K562 (cell line): ENCODE results near the gene DLX2. TPM values are rescaled to one million over a fixed set of nuclear protein-coding genes. Genes with fewer than 3 reads are reported as not detected.

Experiments used
- ATAC-seq: fragments of 200-7000 bp; cut with Tn5 transposase; 3 replicates; pipeline ENCODE4 v1.9.1; 2020; ENCODE audit warnings: moderate library complexity
- BruUV-seq: library from RNA; stranded (reverse); fragments of 400-500 nt; replicated peaks from 2 replicates; lab custom pipeline; 2021; lab: Mats Ljungman, UMichigan
- CTCF ChIA-PET: fragments of 300-600 bp; formaldehyde crosslinking; extraction: SDS; loops from one replicate; lab custom pipeline; 2021; ENCODE audit warnings: low intra/inter-chr PET ratio; lab: Yijun Ruan, JAX
- POLR2A ChIA-PET: fragments of 300-600, 350-650 bp; sonication (Branson Sonifier 250); formaldehyde crosslinking; extraction: SDS; loops from one replicate; lab custom pipeline; 2021; ENCODE audit warnings: antibody characterized with exemption, inconsistent platforms; lab: Yijun Ruan, JAX
- DNase-seq, 4 experiments: peaks; one replicate each; pipeline versions ENCODE4 v3.0.0 to v3.0.0-alpha.2; 2011 to 2018; ENCODE audit warnings: low spot score in 3 of 4, mixed read lengths in 3 of 4; ENCODE audit errors: extremely low read depth in 1 of 4
- FAIRE-seq: peaks from 2 replicates; lab custom pipeline; 2011; peaks lifted over from hg19 to GRCh38; lab: Jason Lieb, UNC
- H2AFZ ChIP-seq: 2 replicates; pipeline ENCODE4 v1.6.0; 2011; ENCODE audit warnings: low read depth, low read length, control low read depth, inconsistent platforms
- H3K27ac ChIP-seq: fragments of 200-600 bp; 3 replicates; pipeline ENCODE4 v1.8.0; 2011; ENCODE audit warnings: low read depth, mild to moderate bottlenecking, control low read depth, inconsistent platforms, low read length, moderate library complexity, mixed read lengths; ENCODE audit errors: extremely low read depth
- H3K27me3 ChIP-seq, 2 experiments: fragments of 300-600 bp in 1 of 2; 2 replicates in 1 of 2; 3 replicates in 1 of 2; pipeline versions ENCODE4 v1.6.0 to v1.8.0; 2011; ENCODE audit warnings: inconsistent platforms in 2 of 2, low read length in 2 of 2, mild to moderate bottlenecking in 1 of 2, mixed read lengths in 1 of 2, moderate library complexity in 1 of 2; ENCODE audit not compliant: control insufficient read depth in 2 of 2, insufficient read depth in 2 of 2
- H3K36me3 ChIP-seq: fragments of 300-600 bp; 3 replicates; pipeline ENCODE4 v1.8.0; 2011; ENCODE audit warnings: mild to moderate bottlenecking, low read length, inconsistent platforms; ENCODE audit not compliant: control insufficient read depth, insufficient read depth
- H3K4me1 ChIP-seq, 2 experiments: fragments of 200-600 bp in 1 of 2; replicated peaks in 1 of 2; 2 replicates in 1 of 2; 3 replicates in 1 of 2; pipeline versions ENCODE4 v1.5.1 to v1.8.0; 2011; ENCODE audit warnings: inconsistent platforms in 2 of 2, low read length in 2 of 2, mild to moderate bottlenecking in 1 of 2, mixed read lengths in 1 of 2, moderate library complexity in 1 of 2; ENCODE audit not compliant: control insufficient read depth in 2 of 2, insufficient read depth in 2 of 2
- H3K4me2 ChIP-seq: 2 replicates; pipeline ENCODE4 v1.6.1; 2011; ENCODE audit warnings: low read length, control low read depth, inconsistent platforms, mixed read lengths; ENCODE audit not compliant: insufficient read depth
- H3K4me3 ChIP-seq: fragments of 200-600 bp; sonication (generic), shearing (Covaris generic); 2 replicates; pipeline ENCODE4 v1.5.1; 2016; ENCODE audit warnings: control low read depth, inconsistent platforms
- H3K79me2 ChIP-seq: fragments of 200-600 bp; 3 replicates; pipeline ENCODE4 v1.8.0; 2011; ENCODE audit warnings: low read length, inconsistent platforms; ENCODE audit not compliant: control insufficient read depth, insufficient read depth
- H3K9ac ChIP-seq, 2 experiments: 2 replicates each; pipeline versions ENCODE4 v1.6.0 to v1.6.1; 2011; ENCODE audit warnings: low read depth in 2 of 2, low read length in 2 of 2, control low read depth in 1 of 2, inconsistent platforms in 1 of 2, mild to moderate bottlenecking in 1 of 2, mixed read lengths in 1 of 2; ENCODE audit not compliant: insufficient read depth in 1 of 2
- H3K9me1 ChIP-seq: one replicate; pipeline ENCODE4 v1.6.0; 2011; ENCODE audit warnings: inconsistent platforms, mild to moderate bottlenecking, low read length, moderate library complexity; ENCODE audit not compliant: control insufficient read depth, insufficient read depth
- H3K9me3 ChIP-seq: replicated peaks from 2 replicates; pipeline ENCODE4 v1.5.1; 2011; ENCODE audit warnings: low read depth, low read length, inconsistent platforms; ENCODE audit not compliant: control insufficient read depth, insufficient read depth
- H4K20me1 ChIP-seq: replicated peaks from 2 replicates; pipeline ENCODE4 v1.6.1; 2011; ENCODE audit warnings: low read length, inconsistent platforms, mixed read lengths; ENCODE audit not compliant: control insufficient read depth, insufficient read depth
- CXXC5 ChIP-seq: fragments of 250-450 bp; sonication (Bioruptor Pico); IDR thresholded peaks from 2 replicates; pipeline ENCODE4 v1.8.0; 2022; ENCODE audit warnings: inconsistent platforms, mild to moderate bottlenecking, moderate library complexity
- FUS ChIP-seq: fragments of 200-400 bp; formaldehyde crosslinking; optimal IDR thresholded peaks from 2 replicates; pipeline ENCODE3; 2017; ENCODE audit warnings: low read depth, low read length
- GTF2E2 ChIP-seq: fragments of 200-800 bp; sonication (Bioruptor generic); IDR thresholded peaks from 2 replicates; pipeline ENCODE4 v1.6.1; 2016; ENCODE audit warnings: missing genetic modification characterization, missing compliant biosample characterization
- HSF4 ChIP-seq: fragments of 250-450 bp; sonication (Bioruptor Pico); IDR thresholded peaks from 2 replicates; pipeline ENCODE4 v2.1.2; 2022; ENCODE audit warnings: mild to moderate bottlenecking, moderate library complexity, borderline replicate concordance
- MIER1 ChIP-seq: fragments of 450-650 bp; IDR thresholded peaks from 2 replicates; pipeline ENCODE4 v1.6.1; 2016; ENCODE audit warnings: antibody characterized with exemption, mild to moderate bottlenecking, low read depth
- MTA3 ChIP-seq: fragments of 450-650 bp; formaldehyde crosslinking; IDR thresholded peaks from 2 replicates; pipeline ENCODE4 v1.6.1; 2017; ENCODE audit warnings: mild to moderate bottlenecking, borderline replicate concordance
- NFIC ChIP-seq: fragments of 450-650 bp; IDR thresholded peaks from 2 replicates; pipeline ENCODE4 v1.6.1; 2017; ENCODE audit warnings: mild to moderate bottlenecking, inconsistent platforms
- NR2C2 ChIP-seq, 2 experiments: fragments of 200-800 bp in 1 of 2; sonication (Bioruptor generic) in 1 of 2; sonication (generic) in 1 of 2; formaldehyde crosslinking in 1 of 2; IDR thresholded peaks; 2 replicates each; pipeline versions ENCODE4 v1.6.1 to v1.8.0; 2016 to 2022; ENCODE audit warnings: mild to moderate bottlenecking in 1 of 2, missing compliant biosample characterization in 1 of 2, missing genetic modification characterization in 1 of 2, missing genetic modification reagents in 1 of 2
- NRF1 ChIP-seq, 2 experiments: fragments of 450-650 bp; IDR thresholded peaks in 1 of 2; conservative IDR thresholded peaks in 1 of 2; 2 replicates each; pipeline ENCODE4 v1.6.1; 2014; ENCODE audit warnings: mild to moderate bottlenecking in 2 of 2
- RBM22 ChIP-seq: fragments of 200-400 bp; formaldehyde crosslinking; IDR thresholded peaks from 2 replicates; pipeline ENCODE4 v1.6.1; 2018; ENCODE audit warnings: low read length, low read depth; ENCODE audit not compliant: poor library complexity, severe bottlenecking
- SMAD4 ChIP-seq: fragments of 250-450 bp; sonication (Bioruptor Pico); conservative IDR thresholded peaks from 2 replicates; pipeline ENCODE4 v1.8.0; 2021; ENCODE audit warnings: inconsistent platforms, mild to moderate bottlenecking, moderate library complexity
- SP1 ChIP-seq: sonication (generic); formaldehyde crosslinking; IDR thresholded peaks from 2 replicates; pipeline ENCODE4 v1.8.1; 2022; ENCODE audit warnings: mild to moderate bottlenecking, missing genetic modification reagents
- TAF15 ChIP-seq: fragments of 200-400 bp; formaldehyde crosslinking; IDR thresholded peaks from 2 replicates; pipeline ENCODE4 v1.6.1; 2017; ENCODE audit warnings: mild to moderate bottlenecking, low read depth, low read length, moderate library complexity
- TARDBP ChIP-seq: fragments of 450-650 bp; IDR thresholded peaks from 2 replicates; pipeline ENCODE4 v1.6.1; 2016
- ZC3H8 ChIP-seq: fragments of 450-650 bp; IDR thresholded peaks from 2 replicates; pipeline ENCODE4 v1.6.1; 2017
- ZNF764 ChIP-seq: fragments of 250-450 bp; sonication (Bioruptor Pico); IDR thresholded peaks from 2 replicates; pipeline ENCODE4 v1.4.0; 2020; ENCODE audit warnings: low read depth, mild to moderate bottlenecking, moderate library complexity
- ZNF780A ChIP-seq: fragments of 250-450 bp; sonication (Bioruptor Pico); IDR thresholded peaks from 2 replicates; pipeline ENCODE4 v1.5.0; 2021; ENCODE audit warnings: mild to moderate bottlenecking
- WGBS: fragments of 100-300 bp; shearing (Covaris generic); methylation state at CpG from one replicate; pipeline ENCODE4 v1.1.6; 2016; ENCODE audit warnings: low coverage, mixed read lengths; ENCODE audit not compliant: insufficient coverage; ENCODE audit errors: missing lambda C conversion rate; 5-methylcytosine and 5-hydroxymethylcytosine counted together
- in situ Hi-C: fragments of 300-500 bp; cut with MboI; formaldehyde crosslinking; loops from 4 replicates; pipeline ENCODE4 v1.15.0; 2018; ENCODE audit warnings: inconsistent platforms, mixed read lengths
- intact Hi-C: fragments of 100-400 bp; cut with micrococcal nuclease; formaldehyde crosslinking; loops from 2 replicates; pipeline ENCODE4 v1.14.2; 2022
- polyA plus RNA-seq, 8 experiments: library from polyadenylated mRNA; depleted of rRNA in 4 of 8; stranded (reverse) in 5 of 8; unstranded in 3 of 8; fragments of >200 nt; fragmentation: Nextera tagmentation in 2 of 8; fragmentation: Illumina TruSeq in 1 of 8; extraction: Ambion mirVana in 2 of 8; extraction: Trizol in 1 of 8; gene quantifications; 2 replicates each; pipeline versions ENCODE4 v1.2.1 to v1.2.3, GENCODE V29; 2011 to 2014; ENCODE audit warnings: inconsistent platforms in 1 of 8, missing spikeins in 1 of 8
- total RNA-seq, 7 experiments: library from RNA; depleted of rRNA in 6 of 7; stranded (reverse); fragments of >200 nt in 6 of 7; fragmentation: Illumina TruSeq in 2 of 7; extraction: Trizol in 2 of 7; gene quantifications; 2 replicates each; pipeline versions ENCODE4 v1.2.1 to v1.2.3, GENCODE V29; 2011 to 2021; ENCODE audit warnings: low replicate concordance in 1 of 7
- TF ChIP-seq, protein P1 (sequence below): fragments of 450-650 bp; IDR thresholded peaks from 2 replicates; pipeline ENCODE4 v1.7.1; 2018; ENCODE audit warnings: mild to moderate bottlenecking, low read depth; ENCODE audit not compliant: partially characterized antibody
- TF ChIP-seq, protein P2 (sequence below): fragments of 250-450 bp; sonication (Bioruptor Pico); IDR thresholded peaks from 2 replicates; pipeline ENCODE4 v1.5.1; 2021; ENCODE audit warnings: mild to moderate bottlenecking

DLX2 gene
- total and polyA plus RNA-seq, 9 of the 15 experiments (the other 6 are each of a cell fraction or from before 2014, with no cell fraction given), result 0.14 to 4.3 (median 0.86) TPM

DNA sequence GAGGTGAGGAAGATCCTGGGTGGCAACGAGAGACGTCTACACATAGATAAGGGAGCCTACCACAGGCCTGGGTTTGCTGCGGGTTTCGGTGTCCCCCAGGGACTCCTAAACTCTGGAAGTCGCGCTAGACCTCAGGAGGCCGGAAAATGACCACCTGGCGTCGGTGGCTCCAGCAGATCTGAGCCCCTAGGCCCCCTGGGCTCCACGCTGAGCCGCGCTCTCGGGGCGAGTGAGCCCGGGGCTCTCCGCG lies 18.4 kb downstream of the DLX2 start:
- Histone ChIP-seq H3K9ac (peak overlapping the region; percentile 79 to 95), H3K4me2 (peak overlapping the region; percentile 94), H2AFZ (peak overlapping the region; percentile 99), H3K27me3 (no peaks in the 10 kb centered on the region), H3K79me2 (peaks cover 8% of the 10 kb centered on the region; the same call in 2 of the 3 replicates), H3K27ac (peak overlapping the region; percentile 81), H3K9me1 (no peaks in the 10 kb centered on the region), H3K9me3 (0 out of 2 replicates have a peak, but pooled peaks cover 3% of the 10 kb centered on the region), H3K4me1 (peaks cover 7 to 43% of the 10 kb centered on the region in 2 experiments; a peak in 4 of 5 replicates), H4K20me1 (no peaks in the 10 kb centered on the region), H3K36me3 (peaks cover 20% of the 10 kb centered on the region; the same call in 1 of the 3 replicates), H3K4me3 (peak overlapping the region; percentile 65)
- DNase-seq, result peak; percentile 76 to 81 (median 78)
- in situ Hi-C loops, result no loop called here
- CTCF ChIA-PET, result no interaction called here
- intact Hi-C loops, result loop anchor here (2.0 kb wide), 2 partner anchors 38 to 84 kb away; no protein-coding TSS in a partner anchor
- peak; percentile 85 for FAIRE-seq
- BruUV-seq, result no TSS peak
- ATAC-seq, result peak; percentile 59
- POLR2A ChIA-PET, result interaction anchor here (0.6 to 1.7 kb wide), 10 partner anchors 9 to 161 kb away, joined by 3 to 14 read pairs (median 5); no protein-coding TSS in a partner anchor
- 3% methylated on average over 17 of the region's 17 CpGs for WGBS
- TF ChIP-seq MTA3 (no peak; the same call in 1 of the 2 replicates), HSF4 (CRISPR knock-in tag) (no peak), RBM22 (no peak), SP1 (CRISPR knock-in tag) (no peak), NRF1 (conservative IDR thresholded peaks at IDR 0.05 in 1 of 2, IDR thresholded peaks at IDR 0.05 in 1 of 2) (peak; percentile 57 to 60), NR2C2 (CRISPR knock-in tag; IDR thresholded peaks at IDR 0.05) (no peak), NR2C2 (tag; IDR thresholded peaks at IDR 0.05) (peak; percentile 25; the same call in 1 of the 2 replicates), GTF2E2 (tag) (no peak), NFIC (no peak), ZNF780A (CRISPR knock-in tag) (no peak), CXXC5 (CRISPR knock-in tag) (peak; percentile 75), SMAD4 (CRISPR knock-in tag) (peak; percentile 46), ZNF764 (no peak), MIER1 (no peak), TAF15 (0 out of 2 replicates have a peak, but pooled peaks have one; percentile 27), FUS (no peak), TARDBP (0 out of 2 replicates have a peak, but pooled peaks have one; percentile 16), ZC3H8 (no peak)
- TF ChIP-seq, protein P1, sequence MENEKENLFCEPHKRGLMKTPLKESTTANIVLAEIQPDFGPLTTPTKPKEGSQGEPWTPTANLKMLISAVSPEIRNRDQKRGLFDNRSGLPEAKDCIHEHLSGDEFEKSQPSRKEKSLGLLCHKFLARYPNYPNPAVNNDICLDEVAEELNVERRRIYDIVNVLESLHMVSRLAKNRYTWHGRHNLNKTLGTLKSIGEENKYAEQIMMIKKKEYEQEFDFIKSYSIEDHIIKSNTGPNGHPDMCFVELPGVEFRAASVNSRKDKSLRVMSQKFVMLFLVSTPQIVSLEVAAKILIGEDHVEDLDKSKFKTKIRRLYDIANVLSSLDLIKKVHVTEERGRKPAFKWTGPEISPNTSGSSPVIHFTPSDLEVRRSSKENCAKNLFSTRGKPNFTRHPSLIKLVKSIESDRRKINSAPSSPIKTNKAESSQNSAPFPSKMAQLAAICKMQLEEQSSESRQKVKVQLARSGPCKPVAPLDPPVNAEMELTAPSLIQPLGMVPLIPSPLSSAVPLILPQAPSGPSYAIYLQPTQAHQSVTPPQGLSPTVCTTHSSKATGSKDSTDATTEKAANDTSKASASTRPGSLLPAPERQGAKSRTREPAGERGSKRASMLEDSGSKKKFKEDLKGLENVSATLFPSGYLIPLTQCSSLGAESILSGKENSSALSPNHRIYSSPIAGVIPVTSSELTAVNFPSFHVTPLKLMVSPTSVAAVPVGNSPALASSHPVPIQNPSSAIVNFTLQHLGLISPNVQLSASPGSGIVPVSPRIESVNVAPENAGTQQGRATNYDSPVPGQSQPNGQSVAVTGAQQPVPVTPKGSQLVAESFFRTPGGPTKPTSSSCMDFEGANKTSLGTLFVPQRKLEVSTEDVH, result no peak
- TF ChIP-seq, protein P2, sequence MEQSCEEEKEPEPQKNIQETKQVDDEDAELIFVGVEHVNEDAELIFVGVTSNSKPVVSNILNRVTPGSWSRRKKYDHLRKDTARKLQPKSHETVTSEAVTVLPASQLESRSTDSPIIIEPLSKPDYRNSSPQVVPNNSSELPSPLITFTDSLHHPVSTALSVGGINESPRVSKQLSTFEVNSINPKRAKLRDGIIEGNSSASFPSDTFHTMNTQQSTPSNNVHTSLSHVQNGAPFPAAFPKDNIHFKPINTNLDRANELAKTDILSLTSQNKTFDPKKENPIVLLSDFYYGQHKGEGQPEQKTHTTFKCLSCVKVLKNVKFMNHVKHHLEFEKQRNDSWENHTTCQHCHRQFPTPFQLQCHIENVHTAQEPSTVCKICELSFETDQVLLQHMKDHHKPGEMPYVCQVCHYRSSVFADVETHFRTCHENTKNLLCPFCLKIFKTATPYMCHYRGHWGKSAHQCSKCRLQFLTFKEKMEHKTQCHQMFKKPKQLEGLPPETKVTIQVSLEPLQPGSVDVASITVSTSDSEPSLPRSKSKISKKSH (CRISPR knock-in tag), result no peak
